WTC11 (cell line): ENCODE results near the gene TIMP2. TPM values are rescaled to one million over a fixed set of nuclear protein-coding genes. Genes with fewer than 3 reads are reported as not detected.

Experiments used
- ATAC-seq: fragments of 200-7000 bp; cut with Tn5 transposase; 2 replicates; pipeline ENCODE4 v1.10.0; 2021; ENCODE audit warnings: mild to moderate bottlenecking, moderate library complexity
- CTCF ChIA-PET: fragments of 300-600 bp; sonication (Branson Sonifier 250); formaldehyde crosslinking; loops from one replicate; lab custom pipeline; 2021; ENCODE audit warnings: antibody characterized with exemption; lab: Charles Lee
- POLR2A ChIA-PET: fragments of 350-600 bp; sonication (Branson Sonifier 250); formaldehyde crosslinking; loops from one replicate; lab custom pipeline; 2021; ENCODE audit warnings: antibody characterized with exemption; lab: Charles Lee
- DNase-seq: peaks from one replicate; pipeline ENCODE4 v3.0.0; 2021; ENCODE audit warnings: low spot score
- H3K27ac Mint-ChIP-seq: 2 replicates; pipeline ENCODE4 v1.8.0; 2021; ENCODE audit warnings: mixed read lengths
- H3K27me3 Mint-ChIP-seq: 2 replicates; pipeline ENCODE4 v1.8.0; 2021; ENCODE audit warnings: low read depth, mild to moderate bottlenecking, moderate library complexity, mixed read lengths
- H3K36me3 Mint-ChIP-seq: 2 replicates; pipeline ENCODE4 v1.8.0; 2021; ENCODE audit warnings: mixed read lengths
- H3K4me1 Mint-ChIP-seq: 2 replicates; pipeline ENCODE4 v1.8.0; 2022; ENCODE audit warnings: mixed read lengths
- H3K4me3 Mint-ChIP-seq: 2 replicates; pipeline ENCODE4 v1.8.0; 2021; ENCODE audit warnings: mild to moderate bottlenecking, moderate library complexity, mixed read lengths
- H3K9me3 Mint-ChIP-seq: 2 replicates; pipeline ENCODE4 v1.8.0; 2021; ENCODE audit warnings: mixed read lengths
- AR ChIP-seq: fragments of 250-450 bp; sonication (Bioruptor Pico); IDR thresholded peaks from 2 replicates; pipeline ENCODE4 v1.9.0; 2021; ENCODE audit warnings: mild to moderate bottlenecking
- E2F4 ChIP-seq: sonication (generic); formaldehyde crosslinking; IDR thresholded peaks from 2 replicates; pipeline ENCODE4 v1.8.1; 2022; ENCODE audit warnings: low read depth, mild to moderate bottlenecking, moderate library complexity, missing genetic modification reagents, borderline replicate concordance
- total RNA-seq: library from RNA; stranded (reverse); gene quantifications from 3 replicates; pipeline ENCODE4 v1.2.3, GENCODE V29; 2021
- TF ChIP-seq, protein P1 (sequence below): sonication (generic); formaldehyde crosslinking; IDR thresholded peaks from 2 replicates; pipeline ENCODE4 v1.8.0; 2022; ENCODE audit warnings: missing genetic modification reagents

Gene TIMP2
- total RNA-seq, 1 experiment from 2014 or later: 37.1 TPM

DNA sequence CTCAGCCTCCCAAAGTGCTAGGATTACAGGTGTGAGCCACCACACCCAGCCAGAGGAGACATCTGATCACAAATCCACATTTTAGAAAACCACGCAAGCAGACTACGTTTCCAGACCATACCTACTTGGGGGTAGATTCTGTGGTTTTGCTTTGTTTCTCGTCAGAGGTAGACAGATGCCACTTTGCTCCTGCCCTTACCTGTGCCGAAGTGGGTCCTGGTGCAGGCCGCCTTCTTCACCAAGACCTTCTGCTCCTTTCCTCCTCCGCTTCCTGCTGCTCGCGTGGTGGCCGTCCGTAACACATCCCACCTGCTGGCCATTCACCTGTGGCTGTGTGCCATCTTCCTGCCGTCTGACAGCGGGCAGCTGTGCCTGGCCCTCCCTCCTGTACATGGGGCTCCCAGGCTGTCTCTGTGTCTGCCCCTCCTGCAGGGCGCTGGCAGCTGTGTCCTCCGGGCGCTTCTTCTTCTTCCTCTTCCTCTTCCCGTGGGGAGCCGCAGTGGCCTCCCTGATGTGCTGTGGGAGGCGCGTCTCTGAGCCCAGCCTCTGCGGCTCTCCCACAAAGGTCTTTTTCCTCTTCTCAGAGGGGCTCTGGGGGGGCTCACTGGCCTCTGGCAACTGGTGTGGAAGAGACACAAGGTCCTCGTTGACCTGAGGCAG, 121.9 kb downstream of the TIMP2 start:
- Mint-ChIP-seq H3K4me1 (no peaks in the 10 kb centered on the region), H3K4me3 (no peak overlapping the region), H3K36me3 (peaks cover 77% of the 10 kb centered on the region), H3K9me3 (no peaks in the 10 kb centered on the region), H3K27ac (no peak overlapping the region), H3K27me3 (no peaks in the 10 kb centered on the region)
- no peak for DNase-seq
- ChIA-PET CTCF (no interaction called here), POLR2A (no interaction called here)
- TF ChIP-seq AR (CRISPR knock-in tag): no peak
- TF ChIP-seq E2F4 (CRISPR knock-in tag): no peak
- TF ChIP-seq, protein P1, sequence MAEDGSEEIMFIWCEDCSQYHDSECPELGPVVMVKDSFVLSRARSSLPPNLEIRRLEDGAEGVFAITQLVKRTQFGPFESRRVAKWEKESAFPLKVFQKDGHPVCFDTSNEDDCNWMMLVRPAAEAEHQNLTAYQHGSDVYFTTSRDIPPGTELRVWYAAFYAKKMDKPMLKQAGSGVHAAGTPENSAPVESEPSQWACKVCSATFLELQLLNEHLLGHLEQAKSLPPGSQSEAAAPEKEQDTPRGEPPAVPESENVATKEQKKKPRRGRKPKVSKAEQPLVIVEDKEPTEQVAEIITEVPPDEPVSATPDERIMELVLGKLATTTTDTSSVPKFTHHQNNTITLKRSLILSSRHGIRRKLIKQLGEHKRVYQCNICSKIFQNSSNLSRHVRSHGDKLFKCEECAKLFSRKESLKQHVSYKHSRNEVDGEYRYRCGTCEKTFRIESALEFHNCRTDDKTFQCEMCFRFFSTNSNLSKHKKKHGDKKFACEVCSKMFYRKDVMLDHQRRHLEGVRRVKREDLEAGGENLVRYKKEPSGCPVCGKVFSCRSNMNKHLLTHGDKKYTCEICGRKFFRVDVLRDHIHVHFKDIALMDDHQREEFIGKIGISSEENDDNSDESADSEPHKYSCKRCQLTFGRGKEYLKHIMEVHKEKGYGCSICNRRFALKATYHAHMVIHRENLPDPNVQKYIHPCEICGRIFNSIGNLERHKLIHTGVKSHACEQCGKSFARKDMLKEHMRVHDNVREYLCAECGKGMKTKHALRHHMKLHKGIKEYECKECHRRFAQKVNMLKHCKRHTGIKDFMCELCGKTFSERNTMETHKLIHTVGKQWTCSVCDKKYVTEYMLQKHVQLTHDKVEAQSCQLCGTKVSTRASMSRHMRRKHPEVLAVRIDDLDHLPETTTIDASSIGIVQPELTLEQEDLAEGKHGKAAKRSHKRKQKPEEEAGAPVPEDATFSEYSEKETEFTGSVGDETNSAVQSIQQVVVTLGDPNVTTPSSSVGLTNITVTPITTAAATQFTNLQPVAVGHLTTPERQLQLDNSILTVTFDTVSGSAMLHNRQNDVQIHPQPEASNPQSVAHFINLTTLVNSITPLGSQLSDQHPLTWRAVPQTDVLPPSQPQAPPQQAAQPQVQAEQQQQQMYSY (CRISPR knock-in tag): no peak
- ATAC-seq: no peak

Other genes starting within 250 kb of the TIMP2 start
- gene CYTH1, start 143.1 kb downstream of the TIMP2 start, total RNA-seq: 15.1 to 20.0 TPM (median 15.8 TPM) in 3 replicates
- 62.0 to 74.0 TPM (median 65.8 TPM) in 3 replicates for gene USP36, start 84.6 kb downstream of the TIMP2 start, total RNA-seq
- gene CEP295NL, start 22.2 kb downstream of the TIMP2 start, total RNA-seq: 0.61 to 0.89 TPM (median 0.89 TPM) in 3 replicates
- gene LGALS3BP, start 54.5 kb upstream of the TIMP2 start, total RNA-seq: 57.9 to 88.6 TPM (median 86.9 TPM) in 3 replicates
- gene CANT1, start 84.4 kb upstream of the TIMP2 start, total RNA-seq: 34.1 to 39.7 TPM (median 35.1 TPM) in 3 replicates
- gene C1QTNF1, start 98.8 kb upstream of the TIMP2 start, total RNA-seq: 1.5 to 2.7 TPM (median 1.7 TPM) in 3 replicates
- 40.0 to 47.5 TPM (median 41.6 TPM) in 3 replicates for gene ENGASE, start 149.4 kb upstream of the TIMP2 start, total RNA-seq